Neural crest cell (in vitro differentiated cells): ENCODE results near the gene KBTBD8. TPM values are rescaled to one million over a fixed set of nuclear protein-coding genes. Genes with fewer than 3 reads are reported as not detected.

Source experiments
- DNase-seq: peaks from one replicate; pipeline ENCODE4 v3.0.0; 2021; ENCODE audit warnings: low read depth, mixed read lengths, low spot score
- H3K27ac Mint-ChIP-seq: one replicate; pipeline ENCODE4 v1.8.0; 2021; ENCODE audit warnings: mild to moderate bottlenecking, mixed read lengths; ENCODE audit not compliant: unreplicated experiment
- H3K27me3 Mint-ChIP-seq: 2 replicates; pipeline ENCODE4 v1.8.0; 2021; ENCODE audit warnings: low read depth, mild to moderate bottlenecking, mixed read lengths
- H3K36me3 Mint-ChIP-seq: 2 replicates; pipeline ENCODE4 v1.8.0; 2021; ENCODE audit warnings: low read depth, mild to moderate bottlenecking, mixed read lengths
- H3K4me1 Mint-ChIP-seq: 2 replicates; pipeline ENCODE4 v1.8.0; 2021; ENCODE audit warnings: mixed read lengths
- H3K4me3 Mint-ChIP-seq: one replicate; pipeline ENCODE4 v1.8.0; 2021; ENCODE audit warnings: mild to moderate bottlenecking, mixed read lengths
- H3K9me3 Mint-ChIP-seq: 2 replicates; pipeline ENCODE4 v1.8.0; 2021; ENCODE audit warnings: mixed read lengths
- long read RNA-seq: library from polyadenylated mRNA; unstranded; transcript quantifications from one replicate; pipeline ENCODE4 v2.0.0, GENCODE V29; 2020
- total RNA-seq: library from RNA; stranded (reverse); gene quantifications from 2 replicates; pipeline ENCODE4 v1.2.1, GENCODE V29; 2021
- TF ChIP-seq, protein P1 (sequence below): fragments of 200-600 bp; sonication (generic); conservative IDR thresholded peaks from 2 replicates; pipeline ENCODE4 v1.5.0; 2021; ENCODE audit warnings: antibody characterized with exemption, mild to moderate bottlenecking

Gene KBTBD8
- 9.9 and 10.8 TPM in 2 replicates for total RNA-seq
- long read RNA-seq, full-length matches to known transcripts = 2 of 3 reads
- long read RNA-seq, partial matches to known transcripts = 0 of 3 reads
- long read RNA-seq, other reads (novel, unspliced or antisense) = 1 of 3 reads

- Mint-ChIP-seq H3K27ac (no peak within 1 kb of the TSS), H3K4me3 (peak within 1 kb of the TSS; percentile 99)
- TF ChIP-seq, protein P1, sequence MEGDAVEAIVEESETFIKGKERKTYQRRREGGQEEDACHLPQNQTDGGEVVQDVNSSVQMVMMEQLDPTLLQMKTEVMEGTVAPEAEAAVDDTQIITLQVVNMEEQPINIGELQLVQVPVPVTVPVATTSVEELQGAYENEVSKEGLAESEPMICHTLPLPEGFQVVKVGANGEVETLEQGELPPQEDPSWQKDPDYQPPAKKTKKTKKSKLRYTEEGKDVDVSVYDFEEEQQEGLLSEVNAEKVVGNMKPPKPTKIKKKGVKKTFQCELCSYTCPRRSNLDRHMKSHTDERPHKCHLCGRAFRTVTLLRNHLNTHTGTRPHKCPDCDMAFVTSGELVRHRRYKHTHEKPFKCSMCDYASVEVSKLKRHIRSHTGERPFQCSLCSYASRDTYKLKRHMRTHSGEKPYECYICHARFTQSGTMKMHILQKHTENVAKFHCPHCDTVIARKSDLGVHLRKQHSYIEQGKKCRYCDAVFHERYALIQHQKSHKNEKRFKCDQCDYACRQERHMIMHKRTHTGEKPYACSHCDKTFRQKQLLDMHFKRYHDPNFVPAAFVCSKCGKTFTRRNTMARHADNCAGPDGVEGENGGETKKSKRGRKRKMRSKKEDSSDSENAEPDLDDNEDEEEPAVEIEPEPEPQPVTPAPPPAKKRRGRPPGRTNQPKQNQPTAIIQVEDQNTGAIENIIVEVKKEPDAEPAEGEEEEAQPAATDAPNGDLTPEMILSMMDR = no peak
These were observed at the start of gene KBTBD8 for GRCh38 chr3:66998113-66998903. TSS of gene KBTBD8 (plus strand) at chr3:66998307. CDS start at chr3:66998356, 49 bp downstream.

DNA sequence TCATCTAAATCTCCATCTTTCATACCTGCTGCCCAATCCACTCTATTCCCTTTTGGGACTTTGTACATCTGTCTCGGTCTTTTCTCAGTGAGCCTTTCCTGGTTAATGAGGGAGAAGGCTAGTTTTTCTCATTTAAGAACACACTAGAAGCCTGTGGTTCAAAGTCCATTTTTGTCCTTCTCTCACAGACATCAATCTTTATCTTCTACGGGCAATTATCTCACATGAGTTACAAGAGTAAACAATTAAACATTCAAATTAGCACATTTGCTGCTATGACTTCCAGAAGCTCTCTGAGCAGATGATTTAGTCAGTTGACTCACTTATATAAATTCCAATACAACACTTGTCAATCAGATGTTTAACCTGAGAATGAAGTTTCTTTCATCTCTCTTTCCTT lies 49.3 kb upstream of the KBTBD8 start:
- DNase-seq = no peak
- no peaks in the 10 kb centered on the region for H3K27me3 Mint-ChIP-seq
- no peak overlapping the region for H3K4me3 Mint-ChIP-seq
- TF ChIP-seq, protein P1 = no peak
- no peaks in the 10 kb centered on the region for H3K9me3 Mint-ChIP-seq
- peaks cover 34% of the 10 kb centered on the region for H3K4me1 Mint-ChIP-seq
- H3K27ac Mint-ChIP-seq = no peak overlapping the region
- H3K36me3 Mint-ChIP-seq = no peaks in the 10 kb centered on the region

More at GRCh38 chr3:66998113-66998903, at the start of gene KBTBD8:
- peaks cover 16% of the 10 kb centered on the region for H3K4me1 Mint-ChIP-seq
- peaks cover 40% of the 10 kb centered on the region for H3K27me3 Mint-ChIP-seq
- peak; percentile 94 for DNase-seq
- H3K9me3 Mint-ChIP-seq = no peaks in the 10 kb centered on the region
- peaks cover 4% of the 10 kb centered on the region for H3K36me3 Mint-ChIP-seq

GRCh38 chr3:66949898-66950297 lies 48.2 kb upstream of the KBTBD8 start:
- Mint-ChIP-seq H3K4me1 (peaks cover 34% of the 10 kb centered on the region), H3K4me3 (no peak overlapping the region), H3K36me3 (no peaks in the 10 kb centered on the region), H3K27ac (no peak overlapping the region), H3K9me3 (no peaks in the 10 kb centered on the region), H3K27me3 (no peaks in the 10 kb centered on the region)
- TF ChIP-seq, protein P1 = no peak
- no peak for DNase-seq

- Mint-ChIP-seq H3K4me3 (no peak overlapping the region), H3K27ac (no peak overlapping the region), H3K36me3 (no peaks in the 10 kb centered on the region), H3K4me1 (peaks cover 26% of the 10 kb centered on the region), H3K27me3 (no peaks in the 10 kb centered on the region), H3K9me3 (no peaks in the 10 kb centered on the region)
- DNase-seq = no peak
- TF ChIP-seq, protein P1 = no peak
These were observed 45.8 kb upstream of the KBTBD8 start for GRCh38 chr3:66952357-66952756.

GRCh38 chr3:66953934-66954445 lies 44.1 kb upstream of the KBTBD8 start:
- H3K27me3 Mint-ChIP-seq = no peaks in the 10 kb centered on the region
- H3K4me1 Mint-ChIP-seq = peaks cover 29% of the 10 kb centered on the region
- TF ChIP-seq, protein P1 = no peak
- no peaks in the 10 kb centered on the region for H3K36me3 Mint-ChIP-seq
- no peak overlapping the region for H3K4me3 Mint-ChIP-seq
- no peaks in the 10 kb centered on the region for H3K9me3 Mint-ChIP-seq
- H3K27ac Mint-ChIP-seq = no peak overlapping the region
- DNase-seq = no peak
